GM18526 (cell line): ENCODE measurements around the gene DBI.

Experiments used
- POLR2A ChIP-seq: IDR thresholded peaks from 3 replicates; pipeline ENCODE4 v1.6.1; 2011; ENCODE audit not compliant: insufficient read length; ENCODE audit errors: extremely low read depth

Gene DBI

GRCh38 chr2:119383410-119384140, 16.8 kb downstream of the DBI start:
- TF ChIP-seq POLR2A = no peak

GRCh38 chr2:119384971-119385370, 18.2 kb downstream of the DBI start:
- TF ChIP-seq POLR2A = no peak

- TF ChIP-seq POLR2A = no peak
Observed at GRCh38 chr2:119385466-119385865, 18.7 kb downstream of the DBI start.

DNA sequence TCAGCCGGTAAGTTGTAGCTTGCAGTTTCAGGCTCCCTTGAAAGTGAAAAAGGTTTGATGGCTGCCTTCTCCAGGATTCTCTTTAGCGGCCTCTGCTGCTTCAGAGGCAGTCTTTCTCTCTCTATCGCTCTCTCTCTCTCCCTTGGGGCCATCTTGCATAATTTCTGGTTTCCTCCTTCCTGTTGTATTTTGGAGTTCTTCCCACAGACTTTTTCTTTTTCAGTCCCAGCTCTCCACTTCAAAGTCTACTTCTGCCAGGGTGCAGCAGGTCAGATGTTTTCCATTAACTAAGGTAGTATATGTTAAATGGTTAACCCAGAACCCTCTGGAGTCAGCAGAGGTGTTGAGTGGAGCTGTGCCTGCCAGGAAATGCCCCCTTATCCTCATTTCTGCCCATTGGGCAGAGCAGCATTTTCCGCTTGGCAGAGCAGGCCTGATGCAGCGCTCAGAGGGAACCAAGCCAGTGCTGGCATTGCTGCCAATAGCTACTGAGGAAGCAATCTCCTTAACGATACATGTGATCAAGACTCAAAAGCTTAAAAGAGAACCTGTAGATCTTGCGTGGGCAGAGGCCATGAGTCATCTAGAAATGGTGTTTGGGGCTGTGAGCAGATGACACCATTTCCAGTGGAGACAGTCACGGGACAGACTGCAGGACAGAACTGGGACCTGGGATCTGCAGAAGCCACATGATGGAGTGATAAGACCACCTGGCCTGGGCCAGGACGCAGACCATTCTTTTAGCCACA, 20.8 kb downstream of the DBI start:
- TF ChIP-seq POLR2A = no peak

- TF ChIP-seq POLR2A = no peak
Observed at GRCh38 chr2:119389615-119390306, 23.0 kb downstream of the DBI start.

DNA sequence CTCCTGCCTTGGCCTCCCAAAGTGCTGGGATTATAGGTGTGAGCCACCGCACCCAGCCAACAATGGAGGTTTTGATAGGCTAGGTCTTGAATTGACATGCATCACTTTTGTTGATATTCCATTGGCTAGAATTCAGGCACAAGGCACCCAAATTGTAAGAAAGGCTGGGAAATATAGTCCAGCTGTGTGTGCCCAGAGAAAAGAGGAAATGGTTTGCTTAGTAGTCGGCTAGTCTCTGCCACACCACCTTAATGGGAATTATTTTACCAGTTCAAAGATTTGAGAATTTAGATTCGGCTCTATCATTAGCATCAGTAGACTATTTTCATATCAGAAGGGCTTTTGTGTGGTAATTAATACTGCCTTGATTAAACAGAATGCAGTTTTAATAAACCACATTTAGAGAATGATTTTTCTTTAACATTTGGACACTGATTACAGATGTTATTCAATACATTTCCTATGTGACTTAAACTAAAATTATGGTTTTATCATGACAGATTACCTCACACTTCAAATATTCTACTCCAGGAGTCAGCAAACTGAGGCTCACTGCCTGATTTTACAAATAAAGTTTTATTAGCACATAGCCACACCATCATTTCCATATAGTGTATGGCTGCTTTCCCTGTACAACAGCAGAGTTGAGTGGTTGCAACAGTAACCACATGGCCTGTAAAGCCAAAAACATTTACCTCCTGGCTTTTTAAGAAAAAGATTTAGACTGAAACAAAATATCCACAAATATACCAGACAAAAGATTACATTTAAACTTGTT, 27.4 kb downstream of the DBI start:
- no peak for TF ChIP-seq POLR2A

GRCh38 chr2:119397196-119397595, 30.4 kb downstream of the DBI start:
- no peak for TF ChIP-seq POLR2A

- no peak for TF ChIP-seq POLR2A
Observed at GRCh38 chr2:119402106-119402505, 35.3 kb downstream of the DBI start.

DNA sequence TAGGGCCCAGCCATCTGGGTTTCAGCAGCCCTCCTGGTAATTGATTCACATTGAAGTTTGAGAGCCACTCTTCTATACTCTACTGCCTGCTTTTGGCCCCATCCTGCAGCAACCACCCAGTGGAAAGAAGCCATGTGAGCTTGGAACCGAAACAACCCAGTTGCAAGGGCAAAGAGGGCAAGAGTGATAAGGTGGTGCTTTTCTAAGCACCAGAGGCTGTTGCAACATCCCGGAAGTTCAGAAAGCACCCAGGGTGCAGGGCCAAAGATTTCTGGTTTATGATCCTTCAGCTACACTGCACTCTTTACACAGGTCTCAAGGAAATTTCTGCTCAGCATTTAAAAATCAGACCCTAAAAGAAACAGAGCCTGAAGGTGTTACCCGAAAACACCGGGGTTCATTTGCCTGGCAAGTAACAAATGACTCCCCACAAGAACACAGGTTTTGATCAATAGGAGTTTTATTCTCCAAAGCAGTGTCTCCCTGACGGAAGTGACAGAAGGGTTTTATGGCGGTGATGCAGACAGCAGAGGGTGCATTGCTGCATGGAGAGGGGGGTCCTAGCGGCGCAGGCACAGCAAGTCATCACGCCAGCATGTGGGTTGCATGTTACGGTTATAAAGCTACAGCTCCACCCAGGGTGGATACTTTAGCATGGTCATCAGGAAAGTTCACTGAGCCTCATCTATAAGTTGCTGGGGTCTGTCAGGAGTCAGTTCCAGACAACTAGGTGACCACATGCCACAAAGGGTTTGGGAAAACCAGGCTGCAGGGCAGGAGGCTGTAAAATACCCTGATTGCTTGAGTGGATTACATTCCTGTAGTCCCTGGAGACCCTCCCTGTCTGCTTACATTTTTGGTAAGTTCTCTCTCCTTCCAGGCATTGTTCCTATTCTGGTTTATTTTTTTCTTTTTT, 36.1 kb downstream of the DBI start:
- no peak for TF ChIP-seq POLR2A

DNA sequence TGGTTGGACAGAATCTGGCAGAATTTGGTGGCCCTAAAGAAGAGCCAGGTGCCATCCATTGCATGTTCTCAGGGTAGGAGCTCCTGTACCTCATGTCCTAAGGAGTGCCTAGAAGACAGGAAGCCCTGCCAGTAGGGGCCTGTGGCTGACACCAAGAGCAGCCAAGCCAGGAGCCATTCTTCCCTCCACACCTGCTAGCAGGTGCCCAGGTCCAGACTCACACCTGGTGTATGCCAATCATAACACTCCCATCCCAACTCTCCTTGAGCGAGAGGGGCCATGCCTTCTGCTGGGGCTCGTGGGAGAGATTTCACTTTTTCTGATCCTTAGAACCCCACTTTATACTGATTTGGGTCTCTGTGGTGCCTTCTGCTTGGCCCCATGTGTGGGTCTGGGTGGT, 38.4 kb downstream of the DBI start:
- TF ChIP-seq POLR2A = no peak

DNA sequence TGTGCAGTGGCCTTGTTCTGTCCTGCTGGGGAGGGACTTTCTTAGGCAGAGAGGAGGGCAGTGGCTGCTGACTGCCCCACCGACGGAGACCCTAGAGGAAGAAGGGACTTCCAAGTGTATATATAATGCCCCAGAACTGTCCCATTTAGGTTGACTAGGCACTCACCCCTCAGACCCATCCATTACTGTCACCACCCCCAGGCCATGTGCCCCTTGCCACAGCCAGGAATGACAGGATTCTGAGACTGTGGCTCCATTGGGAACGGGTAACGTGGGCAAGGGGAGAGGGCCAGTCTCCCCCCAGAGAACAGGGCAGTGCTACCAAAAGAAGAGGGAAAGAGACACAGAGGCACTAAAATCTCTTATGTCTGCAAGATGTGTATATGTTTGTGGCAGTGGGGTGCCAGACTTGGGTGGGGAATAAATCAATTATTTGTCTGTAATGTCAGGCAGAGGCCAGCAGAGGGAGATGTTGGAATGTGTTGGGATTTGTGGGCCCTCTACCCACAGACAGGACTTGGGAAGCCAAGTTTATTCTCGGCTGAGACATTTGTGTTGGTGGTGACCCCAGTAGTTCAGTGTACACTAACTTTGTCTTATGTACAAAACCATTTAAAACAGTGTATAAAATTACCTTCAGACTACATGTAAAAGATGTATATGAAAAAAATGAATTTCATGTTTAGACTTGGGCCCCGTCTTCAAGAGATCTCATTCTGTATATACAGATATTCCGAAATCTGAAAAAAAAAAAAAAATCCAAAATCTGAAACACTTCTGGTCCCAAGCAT, 40.8 kb downstream of the DBI start:
- no peak for TF ChIP-seq POLR2A

- TF ChIP-seq POLR2A = no peak
Observed at GRCh38 chr2:119408221-119408619, 41.4 kb downstream of the DBI start.

DNA sequence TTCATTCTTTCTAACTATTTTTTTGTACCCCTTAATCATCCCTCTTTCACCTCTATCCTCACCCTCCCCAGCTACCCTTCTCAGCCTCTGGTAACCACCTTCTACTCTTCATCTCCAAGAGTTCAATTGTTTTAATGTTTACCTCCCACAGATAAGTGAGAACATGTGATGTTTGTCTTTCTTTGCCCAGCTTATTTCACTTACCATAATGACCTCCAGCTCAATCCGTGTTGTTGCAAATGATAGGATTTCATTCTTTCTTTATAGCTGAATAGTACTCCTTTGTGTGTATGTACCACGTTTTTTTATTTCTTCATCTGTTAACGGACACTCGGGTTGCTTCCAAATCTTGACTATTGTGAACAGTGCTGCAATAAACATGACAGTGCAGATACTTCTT, 42.7 kb downstream of the DBI start:
- TF ChIP-seq POLR2A = no peak

DNA sequence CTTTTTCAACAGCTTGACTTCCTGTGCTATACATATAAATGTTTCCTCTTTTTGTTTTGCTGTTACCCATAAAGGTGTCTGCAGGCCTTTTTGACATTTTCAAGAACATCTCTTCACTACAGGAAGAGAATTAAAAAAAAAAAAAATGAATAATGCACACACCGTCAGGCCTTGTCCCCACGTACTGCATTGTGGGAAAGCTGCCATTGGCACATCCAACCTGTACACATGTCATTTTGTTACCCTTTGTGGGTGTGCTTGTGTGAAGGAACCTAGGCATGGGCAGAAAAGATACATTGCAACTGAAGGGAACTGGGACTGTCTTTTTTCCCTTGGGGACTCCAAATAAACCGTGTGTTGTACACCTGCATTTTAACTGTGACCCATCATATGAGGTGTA, 48.1 kb downstream of the DBI start:
- no peak for TF ChIP-seq POLR2A

DNA sequence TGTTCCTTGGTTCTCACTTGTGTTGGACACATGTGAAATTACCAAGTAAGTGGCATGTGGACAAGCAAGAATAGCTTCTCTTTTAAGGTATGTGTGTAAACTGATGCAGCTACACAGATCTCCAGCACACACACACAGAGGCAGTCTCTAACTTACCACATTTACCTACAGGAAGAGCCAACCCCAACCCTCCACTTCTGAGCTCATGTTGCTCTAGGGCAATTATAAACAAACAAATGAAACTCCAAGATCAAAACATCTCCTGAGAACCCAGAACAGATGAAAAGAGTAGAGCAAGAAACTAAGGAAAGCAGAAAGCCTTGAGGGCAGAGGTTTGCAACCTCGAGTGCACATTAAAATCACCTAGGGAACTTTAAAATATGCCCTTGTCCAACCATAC, 48.9 kb downstream of the DBI start:
- no peak for TF ChIP-seq POLR2A
